Measurements from ENCODE around the gene CACNG5.

DNA sequence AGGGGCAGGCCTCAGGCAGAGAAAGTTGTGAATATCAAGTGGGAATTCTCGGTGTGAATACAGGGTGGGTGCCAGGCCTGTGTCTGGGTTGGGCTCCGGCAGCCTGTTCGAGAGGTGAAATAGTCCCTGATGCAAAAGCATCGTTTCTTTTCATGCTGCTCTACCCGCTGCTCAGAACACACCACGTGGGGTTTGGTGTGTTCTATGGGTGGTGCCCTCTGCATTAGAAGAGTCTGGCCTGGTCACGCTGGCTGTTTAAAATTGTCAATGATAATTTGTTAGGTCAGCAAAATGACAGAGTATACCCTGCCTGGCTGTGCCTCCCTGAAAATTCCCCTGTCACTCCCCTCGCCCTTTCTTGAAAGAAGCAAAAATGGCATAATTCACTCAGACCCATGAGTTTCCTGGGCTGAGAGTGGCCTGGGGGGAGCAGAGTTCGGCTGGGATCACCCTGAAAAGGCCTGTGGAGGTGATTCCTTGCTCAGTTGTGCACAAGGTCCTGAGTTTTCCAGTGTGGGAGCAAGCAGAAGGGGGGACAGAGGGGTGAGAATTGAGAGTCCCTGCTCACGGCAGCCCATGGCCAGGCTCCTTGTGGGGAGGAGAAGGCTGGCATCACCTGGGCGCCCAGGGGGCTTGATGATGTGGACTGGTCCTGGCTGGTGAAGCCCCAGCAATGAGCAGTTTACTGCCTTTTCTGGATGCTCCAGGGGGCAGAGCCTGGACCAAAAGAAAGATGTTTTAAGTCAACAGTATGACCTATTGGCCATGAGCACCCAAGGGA, 3.2 kb downstream of the CACNG5 start:
- TF ChIP-seq POLR2A (IDR thresholded peaks at IDR 0.05): no peak
- TF ChIP-seq, protein P1, sequence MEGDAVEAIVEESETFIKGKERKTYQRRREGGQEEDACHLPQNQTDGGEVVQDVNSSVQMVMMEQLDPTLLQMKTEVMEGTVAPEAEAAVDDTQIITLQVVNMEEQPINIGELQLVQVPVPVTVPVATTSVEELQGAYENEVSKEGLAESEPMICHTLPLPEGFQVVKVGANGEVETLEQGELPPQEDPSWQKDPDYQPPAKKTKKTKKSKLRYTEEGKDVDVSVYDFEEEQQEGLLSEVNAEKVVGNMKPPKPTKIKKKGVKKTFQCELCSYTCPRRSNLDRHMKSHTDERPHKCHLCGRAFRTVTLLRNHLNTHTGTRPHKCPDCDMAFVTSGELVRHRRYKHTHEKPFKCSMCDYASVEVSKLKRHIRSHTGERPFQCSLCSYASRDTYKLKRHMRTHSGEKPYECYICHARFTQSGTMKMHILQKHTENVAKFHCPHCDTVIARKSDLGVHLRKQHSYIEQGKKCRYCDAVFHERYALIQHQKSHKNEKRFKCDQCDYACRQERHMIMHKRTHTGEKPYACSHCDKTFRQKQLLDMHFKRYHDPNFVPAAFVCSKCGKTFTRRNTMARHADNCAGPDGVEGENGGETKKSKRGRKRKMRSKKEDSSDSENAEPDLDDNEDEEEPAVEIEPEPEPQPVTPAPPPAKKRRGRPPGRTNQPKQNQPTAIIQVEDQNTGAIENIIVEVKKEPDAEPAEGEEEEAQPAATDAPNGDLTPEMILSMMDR (IDR thresholded peaks at IDR 0.05): no peak
